ENCODE data around the gene STON1.

DNA sequence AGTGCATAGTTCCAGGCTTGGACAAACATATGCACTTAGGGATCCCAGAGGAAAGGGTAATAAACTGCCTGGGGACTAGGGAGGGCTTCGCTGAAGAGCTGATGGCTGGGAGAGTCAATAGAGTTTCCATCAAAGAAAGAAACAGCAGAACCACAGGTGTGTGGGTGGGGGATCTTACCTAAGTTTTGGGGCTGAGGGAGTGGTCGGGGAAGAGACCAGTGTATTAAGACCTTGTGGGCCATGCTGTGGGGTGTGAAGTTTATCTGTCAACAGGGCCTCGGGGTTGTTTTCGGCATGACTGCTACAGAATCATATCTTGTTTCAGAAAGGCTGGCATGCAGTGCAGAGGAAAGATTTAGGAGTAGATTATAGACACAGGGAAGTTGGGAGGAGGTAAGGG is 56.5 kb downstream of the STON1 start:
- TF ChIP-seq ZNF8 (CRISPR knock-in tag; IDR thresholded peaks at IDR 0.05): no peak
- TF ChIP-seq, protein P1, sequence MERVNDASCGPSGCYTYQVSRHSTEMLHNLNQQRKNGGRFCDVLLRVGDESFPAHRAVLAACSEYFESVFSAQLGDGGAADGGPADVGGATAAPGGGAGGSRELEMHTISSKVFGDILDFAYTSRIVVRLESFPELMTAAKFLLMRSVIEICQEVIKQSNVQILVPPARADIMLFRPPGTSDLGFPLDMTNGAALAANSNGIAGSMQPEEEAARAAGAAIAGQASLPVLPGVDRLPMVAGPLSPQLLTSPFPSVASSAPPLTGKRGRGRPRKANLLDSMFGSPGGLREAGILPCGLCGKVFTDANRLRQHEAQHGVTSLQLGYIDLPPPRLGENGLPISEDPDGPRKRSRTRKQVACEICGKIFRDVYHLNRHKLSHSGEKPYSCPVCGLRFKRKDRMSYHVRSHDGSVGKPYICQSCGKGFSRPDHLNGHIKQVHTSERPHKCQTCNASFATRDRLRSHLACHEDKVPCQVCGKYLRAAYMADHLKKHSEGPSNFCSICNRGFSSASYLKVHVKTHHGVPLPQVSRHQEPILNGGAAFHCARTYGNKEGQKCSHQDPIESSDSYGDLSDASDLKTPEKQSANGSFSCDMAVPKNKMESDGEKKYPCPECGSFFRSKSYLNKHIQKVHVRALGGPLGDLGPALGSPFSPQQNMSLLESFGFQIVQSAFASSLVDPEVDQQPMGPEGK (CRISPR knock-in tag; IDR thresholded peaks at IDR 0.05; ENCODE audit: borderline replicate concordance): no peak
- no peak for TF ChIP-seq ZFP3 (CRISPR knock-in tag; IDR thresholded peaks at IDR 0.05)
- TF ChIP-seq ZNF565 (CRISPR knock-in tag; conservative IDR thresholded peaks at IDR 0.05; ENCODE audit: low read depth): no peak
- TF ChIP-seq, protein P2, sequence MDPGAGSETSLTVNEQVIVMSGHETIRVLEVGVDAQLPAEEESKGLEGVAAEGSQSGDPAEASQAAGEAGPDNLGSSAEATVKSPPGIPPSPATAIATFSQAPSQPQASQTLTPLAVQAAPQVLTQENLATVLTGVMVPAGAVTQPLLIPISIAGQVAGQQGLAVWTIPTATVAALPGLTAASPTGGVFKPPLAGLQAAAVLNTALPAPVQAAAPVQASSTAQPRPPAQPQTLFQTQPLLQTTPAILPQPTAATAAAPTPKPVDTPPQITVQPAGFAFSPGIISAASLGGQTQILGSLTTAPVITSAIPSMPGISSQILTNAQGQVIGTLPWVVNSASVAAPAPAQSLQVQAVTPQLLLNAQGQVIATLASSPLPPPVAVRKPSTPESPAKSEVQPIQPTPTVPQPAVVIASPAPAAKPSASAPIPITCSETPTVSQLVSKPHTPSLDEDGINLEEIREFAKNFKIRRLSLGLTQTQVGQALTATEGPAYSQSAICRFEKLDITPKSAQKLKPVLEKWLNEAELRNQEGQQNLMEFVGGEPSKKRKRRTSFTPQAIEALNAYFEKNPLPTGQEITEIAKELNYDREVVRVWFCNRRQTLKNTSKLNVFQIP (CRISPR knock-in tag; IDR thresholded peaks at IDR 0.05; ENCODE audit: borderline replicate concordance, low read depth): no peak
- TF ChIP-seq TOX (CRISPR knock-in tag; IDR thresholded peaks at IDR 0.05; ENCODE audit: borderline replicate concordance): no peak
- TF ChIP-seq, protein P3, sequence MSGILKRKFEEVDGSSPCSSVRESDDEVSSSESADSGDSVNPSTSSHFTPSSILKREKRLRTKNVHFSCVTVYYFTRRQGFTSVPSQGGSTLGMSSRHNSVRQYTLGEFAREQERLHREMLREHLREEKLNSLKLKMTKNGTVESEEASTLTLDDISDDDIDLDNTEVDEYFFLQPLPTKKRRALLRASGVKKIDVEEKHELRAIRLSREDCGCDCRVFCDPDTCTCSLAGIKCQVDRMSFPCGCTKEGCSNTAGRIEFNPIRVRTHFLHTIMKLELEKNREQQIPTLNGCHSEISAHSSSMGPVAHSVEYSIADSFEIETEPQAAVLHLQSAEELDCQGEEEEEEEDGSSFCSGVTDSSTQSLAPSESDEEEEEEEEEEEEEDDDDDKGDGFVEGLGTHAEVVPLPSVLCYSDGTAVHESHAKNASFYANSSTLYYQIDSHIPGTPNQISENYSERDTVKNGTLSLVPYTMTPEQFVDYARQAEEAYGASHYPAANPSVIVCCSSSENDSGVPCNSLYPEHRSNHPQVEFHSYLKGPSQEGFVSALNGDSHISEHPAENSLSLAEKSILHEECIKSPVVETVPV (CRISPR knock-in tag; IDR thresholded peaks at IDR 0.05): no peak
- no peak for TF ChIP-seq ZC3H10 (CRISPR knock-in tag; IDR thresholded peaks at IDR 0.05)
- no peak for TF ChIP-seq RARB (CRISPR knock-in tag; IDR thresholded peaks at IDR 0.05)
- no peak for TF ChIP-seq ARNTL (CRISPR knock-in tag; IDR thresholded peaks at IDR 0.05; ENCODE audit: borderline replicate concordance, low read depth)

All from SK-N-SH treated with all-trans-retinoic acid at 6 μM for 48 hours (cell line).